Glomerular visceral epithelial cell (primary cell): Measurements from ENCODE around the gene HLF.

Experiments used
- DNase-seq: peaks from one replicate; pipeline ENCODE4 v3.0.0-alpha.2; 2016; ENCODE audit errors: extremely low spot score

Gene HLF, protein sequence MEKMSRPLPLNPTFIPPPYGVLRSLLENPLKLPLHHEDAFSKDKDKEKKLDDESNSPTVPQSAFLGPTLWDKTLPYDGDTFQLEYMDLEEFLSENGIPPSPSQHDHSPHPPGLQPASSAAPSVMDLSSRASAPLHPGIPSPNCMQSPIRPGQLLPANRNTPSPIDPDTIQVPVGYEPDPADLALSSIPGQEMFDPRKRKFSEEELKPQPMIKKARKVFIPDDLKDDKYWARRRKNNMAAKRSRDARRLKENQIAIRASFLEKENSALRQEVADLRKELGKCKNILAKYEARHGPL

DNA sequence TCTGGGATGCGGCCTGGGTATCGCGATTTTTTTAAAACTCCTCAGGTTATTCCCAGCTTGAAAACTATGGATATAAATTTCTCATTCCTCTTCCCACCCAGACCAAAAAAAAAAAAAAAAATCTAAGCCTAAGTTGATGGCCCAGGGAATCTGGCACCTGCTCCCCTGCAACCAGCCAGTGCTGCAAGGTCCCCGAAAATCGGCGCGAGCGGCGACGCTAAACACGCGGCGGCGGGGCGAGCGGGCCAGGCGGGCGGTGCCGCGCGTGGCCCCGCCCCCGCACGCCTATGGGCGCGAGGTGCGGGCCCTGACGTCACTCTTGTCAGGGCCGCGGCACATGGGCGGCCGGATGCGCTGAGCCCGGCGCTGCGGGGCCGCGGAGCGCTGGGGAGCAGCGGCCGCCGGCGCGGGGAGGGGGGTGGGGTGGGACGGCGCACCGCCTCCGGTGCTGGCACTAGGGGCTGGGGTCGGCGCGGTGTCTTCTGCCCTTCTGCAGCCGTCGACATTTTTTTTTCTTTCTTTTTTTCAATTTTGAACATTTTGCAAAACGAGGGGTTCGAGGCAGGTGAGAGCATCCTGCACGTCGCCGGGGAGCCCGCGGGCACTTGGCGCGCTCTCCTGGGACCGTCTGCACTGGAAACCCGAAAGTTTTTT lies at the start of gene HLF:
TSS of gene HLF (plus strand) at position 316 of the 654 bp plus-strand sequence. CDS start 525 bp downstream, outside the sequence.
- peak; percentile 68 for DNase-seq

DNA sequence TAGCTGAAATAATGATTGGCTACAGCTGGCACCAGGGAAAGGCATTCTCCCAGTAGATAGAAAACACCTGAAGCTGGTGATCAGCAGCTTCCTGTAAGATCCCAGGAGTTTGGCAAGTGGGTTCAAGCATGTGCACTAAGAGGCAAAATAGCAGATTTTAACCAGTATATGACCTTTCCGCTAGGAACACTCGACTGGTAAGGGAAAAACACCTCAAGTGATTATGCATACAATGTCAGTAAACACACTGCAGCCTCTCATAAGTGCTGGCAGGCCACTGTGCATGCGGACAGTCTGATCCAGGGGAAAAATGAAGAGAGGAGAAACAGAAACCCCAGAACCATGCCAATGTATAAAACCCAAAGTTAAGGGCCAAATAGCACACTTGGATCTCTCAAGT lies 49.0 kb upstream of the HLF start:
- DNase-seq: no peak

- DNase-seq: no peak
These were observed 47.9 kb upstream of the HLF start for GRCh38 chr17:55216888-55217287.

GRCh38 chr17:55219459-55219858 lies 45.3 kb upstream of the HLF start:
- no peak for DNase-seq

DNA sequence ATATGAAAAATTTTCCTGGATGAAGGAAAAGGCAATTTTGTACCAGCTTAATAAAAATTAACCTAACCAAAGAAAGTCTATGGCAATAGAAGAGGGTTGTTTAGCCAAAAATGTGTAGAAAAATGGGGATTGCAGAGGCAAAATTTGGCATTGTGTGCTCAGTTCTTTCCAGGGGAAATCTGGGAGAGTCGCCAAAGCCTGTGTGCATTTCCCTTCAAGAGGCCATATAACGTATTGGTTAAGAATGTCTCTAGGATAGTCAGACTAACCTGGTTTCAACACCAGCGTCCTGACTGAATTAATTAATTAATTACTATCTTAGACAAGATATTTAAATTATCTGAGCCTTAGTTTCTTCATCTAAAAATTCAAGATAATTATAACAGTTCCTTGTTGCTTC lies 44.8 kb upstream of the HLF start:
- DNase-seq: no peak

- DNase-seq: no peak
These were observed 41.2 kb upstream of the HLF start for GRCh38 chr17:55223524-55223923.

DNA sequence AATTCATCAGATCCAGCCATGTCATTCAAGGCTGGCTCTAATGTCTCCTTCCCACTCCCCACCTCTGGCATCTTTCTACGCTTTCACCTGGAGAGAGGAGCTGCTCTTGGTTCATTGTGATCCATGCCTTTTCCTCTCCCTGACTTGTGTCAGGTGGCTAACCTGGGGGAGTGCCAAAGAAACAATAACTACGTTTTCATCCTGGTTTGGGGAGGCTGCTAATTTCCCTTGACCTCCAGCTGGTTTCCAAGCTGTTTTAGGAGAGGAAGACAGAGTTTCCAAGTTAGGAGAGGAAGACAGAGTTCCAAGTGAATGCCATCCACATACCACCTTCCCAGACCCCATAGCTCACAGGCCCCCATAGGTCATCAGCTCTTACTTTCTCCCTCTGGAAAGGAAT lies 40.0 kb upstream of the HLF start:
- DNase-seq: no peak

- DNase-seq: no peak
These were observed 39.5 kb upstream of the HLF start for GRCh38 chr17:55225237-55225636.

GRCh38 chr17:55228683-55229192 lies 36.0 kb upstream of the HLF start:
- no peak for DNase-seq

- DNase-seq: no peak
These were observed 35.5 kb upstream of the HLF start for GRCh38 chr17:55229276-55229675.

DNA sequence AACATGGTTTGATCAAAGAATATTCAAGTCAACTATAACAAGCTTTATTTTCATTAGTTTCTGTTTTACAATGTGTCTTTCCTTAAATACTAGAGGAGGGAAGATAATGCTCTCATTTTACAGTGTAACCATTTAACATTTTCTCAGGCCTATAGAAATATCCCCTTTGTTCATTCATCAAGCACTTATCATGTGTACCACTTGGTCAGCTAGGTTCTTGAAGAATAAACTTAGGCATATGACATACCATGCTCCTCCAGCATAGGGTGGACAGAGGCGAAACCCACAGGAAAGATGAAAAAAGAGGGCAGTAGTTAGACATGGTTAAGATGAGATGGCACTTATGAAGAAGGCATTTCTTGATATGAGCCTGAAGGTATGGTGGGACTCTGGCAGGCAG lies 34.0 kb upstream of the HLF start:
- DNase-seq: no peak

- DNase-seq: no peak
These were observed 30.9 kb upstream of the HLF start for GRCh38 chr17:55233840-55234239.

GRCh38 chr17:55236316-55236715 lies 28.4 kb upstream of the HLF start:
- DNase-seq: no peak

DNA sequence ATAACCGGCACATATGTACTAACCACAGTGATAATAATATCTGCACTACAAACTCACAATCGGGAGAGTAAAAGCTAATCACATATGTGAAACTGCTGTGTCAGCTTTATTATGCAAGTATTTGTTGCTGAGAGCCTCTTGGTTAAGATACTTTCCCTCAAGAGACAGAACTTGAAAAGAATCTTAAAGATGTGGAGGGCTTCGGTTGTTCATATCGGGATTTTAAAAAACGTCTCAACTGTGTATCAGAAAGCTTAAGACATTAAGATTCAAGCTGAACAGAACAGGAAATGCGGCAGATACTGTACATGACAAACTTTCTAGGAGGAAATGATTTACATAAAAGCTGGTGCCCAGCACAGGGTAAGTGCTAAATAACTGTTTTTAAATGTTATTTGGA lies 27.5 kb upstream of the HLF start:
- no peak for DNase-seq

DNA sequence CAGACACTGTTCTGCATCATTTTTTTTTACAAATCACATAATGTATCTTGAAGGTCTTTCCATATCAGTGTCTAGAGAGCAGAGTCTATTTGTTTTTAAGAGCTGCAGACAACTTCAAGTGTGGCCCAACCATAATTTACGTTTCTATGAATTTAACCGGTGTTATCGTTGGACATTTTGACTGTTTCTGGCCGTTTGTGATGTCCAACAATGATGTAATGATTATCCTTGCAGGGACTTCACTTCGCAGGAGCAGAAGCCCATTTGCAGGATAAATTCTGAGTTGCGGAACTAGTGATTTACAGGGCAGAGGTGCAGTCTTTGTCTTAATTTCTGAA lies 26.9 kb upstream of the HLF start:
- no peak for DNase-seq

- peak; percentile 92 for DNase-seq
These were observed 26.4 kb upstream of the HLF start for GRCh38 chr17:55238179-55238930.

GRCh38 chr17:55238931-55239297 lies 25.8 kb upstream of the HLF start:
- DNase-seq: peak; percentile 21

DNA sequence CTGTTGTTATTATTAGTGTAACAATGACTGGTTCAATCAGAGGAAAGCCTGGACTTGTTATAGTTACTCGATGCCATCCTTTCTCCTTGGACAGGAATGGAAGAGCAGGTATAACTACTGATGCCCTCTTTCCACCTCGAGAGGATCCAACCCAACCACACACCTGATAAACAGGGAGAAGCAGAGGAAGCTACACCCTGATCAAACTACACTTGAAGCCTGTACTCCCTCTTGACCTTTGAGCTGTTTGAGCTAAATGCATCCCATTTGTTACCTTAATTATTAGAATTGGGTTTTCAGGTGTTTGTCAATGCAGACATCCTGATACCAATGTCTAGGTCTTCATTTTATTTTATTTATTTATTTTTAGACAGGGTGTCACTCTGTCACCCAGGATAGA lies 23.7 kb upstream of the HLF start:
- DNase-seq: no peak

DNA sequence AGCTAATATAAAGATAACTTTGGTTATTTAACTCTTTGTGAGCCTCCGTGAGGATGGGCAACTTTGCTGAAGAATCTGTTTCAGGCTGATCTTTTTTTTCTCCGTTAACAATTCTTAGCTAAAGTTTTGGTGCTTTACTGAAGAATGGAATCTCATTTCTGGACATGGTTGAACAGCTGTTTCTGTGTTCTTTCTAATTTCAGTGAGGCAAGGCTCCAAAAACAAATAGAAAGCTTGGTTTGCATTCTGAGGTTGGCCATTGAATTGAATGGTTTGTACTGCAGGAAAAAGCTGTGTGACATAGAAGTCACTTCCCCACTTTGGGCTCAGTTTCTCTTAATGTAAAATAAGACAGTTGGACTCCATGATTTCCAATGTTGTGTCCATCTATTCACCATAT lies 22.3 kb upstream of the HLF start:
- no peak for DNase-seq

DNA sequence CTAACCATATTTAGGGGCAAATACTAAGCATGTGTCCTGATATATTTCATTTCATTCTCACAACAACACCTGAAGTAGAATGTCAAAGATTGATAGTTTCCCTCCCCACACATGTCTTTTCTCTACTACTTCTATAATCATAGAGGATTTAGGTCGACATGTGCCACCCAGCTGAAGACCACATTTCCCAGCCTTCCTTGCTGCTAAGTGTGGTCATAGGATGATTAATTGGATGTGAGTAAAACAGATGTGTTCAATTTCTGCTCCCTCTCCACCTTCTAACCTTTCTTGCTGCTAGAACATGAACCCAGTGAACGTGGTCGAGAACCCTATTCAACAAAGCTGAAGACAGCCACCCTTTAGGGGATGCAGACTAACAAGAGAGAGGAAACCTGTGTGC lies 18.8 kb upstream of the HLF start:
- DNase-seq: no peak

GRCh38 chr17:55246583-55246982 lies 18.2 kb upstream of the HLF start:
- no peak for DNase-seq

- DNase-seq: no peak
These were observed 16.7 kb upstream of the HLF start for GRCh38 chr17:55248077-55248476.

- no peak for DNase-seq
These were observed 14.9 kb upstream of the HLF start for GRCh38 chr17:55249861-55250260.
